ENCODE results near the gene CHRND. TPM values are rescaled to one million over a fixed set of nuclear protein-coding genes. Genes with fewer than 3 reads are reported as not detected.
A peak's percentile ranks its signal among the peaks of the same experiment; 100 is the strongest.

CHRND gene
- total RNA-seq, 4 donors from 2014 or later = not detected

DNA sequence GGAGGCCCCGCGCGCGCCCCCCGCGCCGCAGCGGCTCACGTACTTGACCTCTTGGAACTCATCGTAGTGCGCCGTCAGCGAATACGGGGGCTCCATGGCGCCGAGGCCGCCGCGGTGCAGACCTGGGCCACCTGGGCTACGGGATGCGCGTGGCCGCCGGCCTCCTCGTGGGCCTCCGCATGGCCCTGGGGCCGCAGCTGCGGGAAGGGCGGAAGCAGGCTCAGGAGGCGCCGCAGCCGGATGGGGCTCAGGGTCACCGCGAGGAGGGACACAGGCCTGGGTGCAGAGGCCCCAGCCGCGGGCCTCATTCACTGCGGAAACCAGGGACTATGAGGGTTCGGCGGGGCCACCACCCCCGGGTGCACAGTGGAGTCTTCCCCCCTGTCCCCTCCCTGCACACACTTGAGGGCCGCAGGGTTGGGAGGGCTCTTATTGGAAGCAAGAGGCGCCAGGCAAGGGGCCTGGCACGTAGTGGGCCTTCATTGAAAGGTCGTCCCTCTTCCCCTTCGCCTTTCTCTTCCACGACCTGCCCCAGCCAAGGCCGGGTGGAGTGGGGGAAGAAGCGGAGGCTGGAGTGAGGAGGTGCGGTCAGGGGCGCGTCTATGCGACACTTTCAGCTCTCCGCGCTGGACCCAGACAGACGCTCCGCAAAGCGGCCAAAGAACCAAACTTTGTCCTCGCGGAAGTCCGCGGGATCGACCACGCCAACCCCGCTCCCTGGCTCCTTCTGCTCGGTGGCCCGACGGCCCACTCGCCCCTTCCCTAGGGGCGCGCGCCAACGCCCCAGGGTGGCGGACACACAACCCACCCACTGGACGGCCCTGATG, 39.2 kb upstream of the CHRND start:
- intact Hi-C loops (cut with DNase I) = no loop called here
- H3K4me3 ChIP-seq = peak overlapping the region in 2 of 4 donors; percentile 28 to 52
- H3K9me3 ChIP-seq = no peaks in the 10 kb centered on the region
- H3K4me1 ChIP-seq = peaks cover 8 to 31% (median 27%) of the 10 kb centered on the region in 3 donors
- peaks cover 0 to 92% (median 14%) of the 10 kb centered on the region in 4 donors for H3K27me3 ChIP-seq
- no peaks in the 10 kb centered on the region for H3K36me3 ChIP-seq
- no peak overlapping the region for H3K27ac ChIP-seq
- TF ChIP-seq, protein P1, sequence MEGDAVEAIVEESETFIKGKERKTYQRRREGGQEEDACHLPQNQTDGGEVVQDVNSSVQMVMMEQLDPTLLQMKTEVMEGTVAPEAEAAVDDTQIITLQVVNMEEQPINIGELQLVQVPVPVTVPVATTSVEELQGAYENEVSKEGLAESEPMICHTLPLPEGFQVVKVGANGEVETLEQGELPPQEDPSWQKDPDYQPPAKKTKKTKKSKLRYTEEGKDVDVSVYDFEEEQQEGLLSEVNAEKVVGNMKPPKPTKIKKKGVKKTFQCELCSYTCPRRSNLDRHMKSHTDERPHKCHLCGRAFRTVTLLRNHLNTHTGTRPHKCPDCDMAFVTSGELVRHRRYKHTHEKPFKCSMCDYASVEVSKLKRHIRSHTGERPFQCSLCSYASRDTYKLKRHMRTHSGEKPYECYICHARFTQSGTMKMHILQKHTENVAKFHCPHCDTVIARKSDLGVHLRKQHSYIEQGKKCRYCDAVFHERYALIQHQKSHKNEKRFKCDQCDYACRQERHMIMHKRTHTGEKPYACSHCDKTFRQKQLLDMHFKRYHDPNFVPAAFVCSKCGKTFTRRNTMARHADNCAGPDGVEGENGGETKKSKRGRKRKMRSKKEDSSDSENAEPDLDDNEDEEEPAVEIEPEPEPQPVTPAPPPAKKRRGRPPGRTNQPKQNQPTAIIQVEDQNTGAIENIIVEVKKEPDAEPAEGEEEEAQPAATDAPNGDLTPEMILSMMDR (IDR thresholded peaks at IDR 0.05) = no peak
- TF ChIP-seq POLR2A (IDR thresholded peaks at IDR 0.05) = no peak
- DNase-seq = no peak
- WGBS, 2 donors = 0 to 7% methylated on average over 3 to 8 of the region's 74 CpGs

DNA sequence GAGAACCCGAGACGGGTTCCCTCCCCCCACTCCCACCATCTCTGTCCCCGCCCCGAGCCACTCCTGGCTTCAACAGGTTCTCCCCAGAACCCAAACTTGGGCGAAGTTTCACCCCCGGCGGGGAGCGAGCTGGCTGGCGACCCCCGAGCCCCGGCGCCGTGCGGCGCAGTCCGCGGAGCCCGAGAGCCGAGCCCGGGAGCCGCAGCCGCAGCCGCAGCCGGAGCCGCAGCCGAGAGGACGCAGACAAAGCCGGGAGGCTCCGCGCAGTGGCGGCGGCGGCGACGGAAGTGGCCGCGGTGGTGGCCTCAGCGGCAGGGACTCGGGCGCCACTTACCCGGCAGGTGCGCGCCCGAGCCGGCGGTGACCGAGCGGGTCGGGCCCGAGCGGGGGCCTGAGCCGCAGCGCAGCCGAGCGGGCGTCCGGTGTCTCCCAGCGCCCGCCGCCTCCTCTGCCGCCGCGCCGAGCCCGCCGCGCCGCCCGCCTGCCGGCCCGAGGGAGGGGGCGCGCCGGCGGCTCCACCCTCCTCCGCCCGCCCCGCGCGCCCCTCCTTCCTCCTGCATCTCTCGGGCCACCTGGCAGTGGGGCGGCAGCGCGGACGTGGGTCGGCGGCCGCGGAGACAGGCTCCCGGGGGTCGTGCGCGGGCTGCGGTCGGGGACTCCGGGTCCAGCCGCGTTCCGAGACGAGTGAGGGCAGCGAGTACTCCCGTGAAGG, 38.4 kb upstream of the CHRND start, which contains the start of gene ECEL1:
Gene ECEL1, minus strand, starts transcription at position 450 of the 712 bp plus-strand sequence. CDS start 1,181 bp downstream, outside the sequence.
- Histone ChIP-seq H3K27ac (no peak within 1 kb of the TSS), H3K4me3 (peak within 1 kb of the TSS in 2 of 4 donors; percentile 28 to 52), H3K9me3 (no peaks in the 10 kb centered on the region), H3K27me3 (peaks cover 0 to 85% (median 14%) of the 10 kb centered on the region in 4 donors), H3K4me1 (peaks cover 8 to 31% (median 27%) of the 10 kb centered on the region in 3 donors), H3K36me3 (no peaks in the 10 kb centered on the region)
- TF ChIP-seq, protein P1 (IDR thresholded peaks at IDR 0.05) = no peak
- TF ChIP-seq POLR2A (IDR thresholded peaks at IDR 0.05) = no peak
- DNase-seq = no peak
- intact Hi-C loops (cut with DNase I) = no loop called here
- WGBS, 2 donors = no CpG with 5 or more reads among the region's 102 CpGs

DNA sequence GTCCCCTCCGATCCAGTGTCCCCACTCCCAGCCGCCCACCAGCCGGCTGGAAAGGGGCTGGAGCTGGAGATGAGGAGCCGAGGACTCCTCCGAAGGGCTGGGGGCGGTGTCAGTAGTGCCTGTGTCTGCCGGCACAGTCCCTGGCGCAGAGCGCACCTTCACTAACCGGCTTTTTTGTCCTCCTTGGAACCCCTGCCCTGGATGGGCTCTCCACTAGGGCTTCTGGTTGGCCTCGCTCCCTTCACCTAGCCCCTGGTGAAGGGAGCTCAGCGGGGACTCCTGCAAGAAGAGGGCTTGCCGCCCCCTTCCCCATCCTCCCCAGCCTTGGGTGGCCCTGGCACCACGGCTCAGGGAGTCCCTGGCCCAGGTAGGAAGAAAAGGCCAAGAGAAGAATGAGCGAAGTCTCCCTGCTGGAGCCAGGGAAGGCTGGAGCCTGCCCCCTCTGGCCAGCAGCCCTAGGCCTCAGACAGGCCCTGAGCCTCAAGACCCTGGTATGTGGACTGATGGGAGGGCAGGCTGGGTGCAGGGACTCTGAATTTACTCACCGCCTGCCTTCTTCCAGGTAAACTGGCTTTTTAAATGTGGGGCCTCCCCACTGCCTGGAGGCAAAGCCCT, 37.8 kb upstream of the CHRND start:
- Histone ChIP-seq H3K4me3 (no peak overlapping the region), H3K9me3 (no peaks in the 10 kb centered on the region), H3K27me3 (peaks cover 0 to 81% (median 14%) of the 10 kb centered on the region in 4 donors), H3K27ac (no peak overlapping the region), H3K4me1 (peaks cover 8 to 31% (median 27%) of the 10 kb centered on the region in 3 donors), H3K36me3 (no peaks in the 10 kb centered on the region)
- intact Hi-C loops (cut with DNase I) = no loop called here
- no peak for TF ChIP-seq POLR2A (IDR thresholded peaks at IDR 0.05)
- TF ChIP-seq, protein P1 (IDR thresholded peaks at IDR 0.05) = no peak
- no peak for DNase-seq
- 64 to 100% methylated on average over 1 to 5 of the region's 16 CpGs for WGBS, 2 donors

DNA sequence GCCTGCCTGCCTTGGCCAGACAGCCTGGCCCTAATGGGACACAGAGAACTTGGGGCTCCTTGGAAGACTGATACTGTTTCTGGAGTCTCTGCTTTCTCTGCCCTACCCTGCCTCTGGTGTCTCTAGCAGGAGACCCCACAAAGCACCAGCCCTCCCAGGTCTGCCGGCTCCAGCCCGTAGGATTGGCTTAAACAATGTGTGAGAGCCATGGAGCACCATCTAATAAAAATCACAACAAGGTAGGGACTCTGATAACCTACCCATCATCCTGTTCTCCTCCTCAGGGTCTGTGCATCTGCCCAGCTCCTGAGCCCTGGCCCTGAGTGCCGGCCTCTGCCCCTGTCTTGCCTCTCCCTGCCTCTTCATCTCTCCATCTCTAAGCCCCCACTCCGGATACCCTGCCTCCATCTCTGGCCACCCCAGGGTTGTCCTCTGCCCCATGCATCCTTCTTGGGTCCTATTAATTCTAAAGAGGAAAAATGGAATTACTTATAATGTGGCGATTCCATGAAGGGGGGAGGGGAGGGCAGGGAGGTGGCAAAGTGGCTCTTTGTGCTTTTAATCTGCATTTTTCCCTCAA, 37.1 kb upstream of the CHRND start:
- peaks cover 0 to 75% (median 14%) of the 10 kb centered on the region in 4 donors for H3K27me3 ChIP-seq
- H3K36me3 ChIP-seq = no peaks in the 10 kb centered on the region
- H3K9me3 ChIP-seq = no peaks in the 10 kb centered on the region
- intact Hi-C loops (cut with DNase I) = no loop called here
- no peak overlapping the region for H3K27ac ChIP-seq
- TF ChIP-seq, protein P1 (IDR thresholded peaks at IDR 0.05) = no peak
- no peak for TF ChIP-seq POLR2A (IDR thresholded peaks at IDR 0.05)
- H3K4me1 ChIP-seq = peaks cover 8 to 31% (median 27%) of the 10 kb centered on the region in 3 donors
- DNase-seq = no peak
- WGBS, 2 donors = 67 to 82% methylated on average over 4 to 5 of the region's 5 CpGs
- no peak overlapping the region for H3K4me3 ChIP-seq
